Hippocampal formation (tissue), 2 donors: ENCODE data around the gene ACE.
A peak's percentile ranks its signal among the peaks of the same experiment; 100 is the strongest.

Source experiments
- DNase-seq, 2 donors: peaks; one replicate each; lab custom pipeline; 2025; lab: John Stamatoyannopoulos, UW

ACE gene

DNA sequence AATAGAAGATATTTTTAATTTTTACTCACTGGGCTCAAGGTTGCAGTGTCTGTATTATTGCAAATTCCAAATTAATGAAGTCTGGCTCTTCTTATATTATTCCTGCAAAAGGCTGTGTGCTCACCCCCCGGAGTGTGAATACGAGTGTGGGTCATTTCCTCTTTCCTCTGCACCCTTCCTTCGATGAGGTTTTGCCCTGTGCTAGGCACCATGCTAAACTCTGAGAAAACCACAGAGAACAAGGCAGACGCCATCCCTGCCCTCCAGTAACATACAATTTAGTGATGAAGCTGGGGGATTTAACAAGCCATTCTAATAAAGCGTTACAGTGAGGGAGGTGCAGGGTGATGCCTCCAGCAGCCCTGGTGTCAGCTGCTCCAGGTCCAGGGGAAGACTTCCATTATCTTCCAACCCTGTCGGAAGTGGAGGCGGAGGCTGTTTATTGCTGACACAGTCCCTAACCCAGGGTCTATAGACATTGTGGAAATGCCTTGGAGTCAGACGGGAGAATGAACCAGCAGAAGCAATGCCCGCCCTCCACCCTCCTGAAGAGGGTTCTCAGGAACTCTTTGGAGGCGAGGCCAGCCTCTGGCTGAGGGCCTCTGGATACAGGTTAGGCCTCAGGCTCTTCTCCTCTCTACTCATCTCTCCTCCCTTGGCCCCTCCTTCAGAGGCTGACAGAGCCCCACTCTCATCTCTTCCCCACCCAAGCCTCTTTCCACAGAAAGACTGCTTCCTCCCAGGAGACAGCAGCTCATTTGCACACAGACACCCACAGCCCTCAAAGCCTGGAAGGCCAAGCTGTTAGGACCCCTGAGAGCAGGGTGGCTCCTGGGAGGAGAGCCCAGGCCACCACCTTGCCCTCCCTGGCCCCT is 2.0 kb upstream of the ACE start:
- no peak for DNase-seq

DNA sequence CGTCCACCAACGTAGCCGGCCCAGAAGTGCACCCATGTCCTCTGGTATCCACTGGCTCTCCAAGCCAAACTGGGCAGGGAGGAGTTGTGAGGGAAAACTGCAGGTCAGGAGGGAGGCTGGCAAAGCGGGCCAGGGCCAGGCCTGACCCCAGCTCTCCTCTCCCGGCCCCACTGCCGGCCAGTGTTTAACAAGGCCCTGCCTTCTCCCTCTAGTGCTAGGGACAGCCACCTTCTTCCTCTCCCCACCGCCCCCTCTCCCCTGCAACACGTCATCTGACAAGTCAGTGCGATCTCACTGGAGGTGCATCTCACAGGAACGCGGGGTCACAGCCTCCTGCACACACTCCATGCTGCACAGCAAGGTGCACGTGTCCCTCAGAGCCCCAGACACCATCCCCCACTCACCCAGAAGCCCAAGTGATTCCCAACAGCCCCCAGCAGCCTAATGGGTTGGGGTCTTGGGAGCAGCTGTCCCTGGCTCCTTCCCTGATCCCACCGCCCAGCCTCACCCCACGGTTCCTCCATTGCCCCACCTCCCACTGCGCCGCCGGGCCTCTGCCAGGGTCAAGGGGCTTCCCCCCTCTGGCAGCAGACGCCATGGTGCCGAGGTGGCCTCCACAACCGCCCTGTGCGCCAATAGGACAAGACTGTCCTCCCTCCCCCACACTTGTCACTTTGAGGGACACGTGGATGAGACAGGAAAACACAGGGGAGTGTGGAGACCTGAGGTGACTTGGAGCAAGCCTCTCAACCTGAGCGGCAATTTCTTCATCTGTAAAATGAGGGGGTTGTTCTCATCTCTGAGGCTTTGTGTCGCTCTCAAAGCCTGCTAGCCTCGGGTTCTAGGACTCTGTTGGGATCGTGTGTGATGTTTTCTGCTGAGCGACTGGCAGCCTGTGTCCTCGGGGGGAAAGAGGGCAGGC is 1.1 kb upstream of the ACE start:
- no peak for DNase-seq

DNA sequence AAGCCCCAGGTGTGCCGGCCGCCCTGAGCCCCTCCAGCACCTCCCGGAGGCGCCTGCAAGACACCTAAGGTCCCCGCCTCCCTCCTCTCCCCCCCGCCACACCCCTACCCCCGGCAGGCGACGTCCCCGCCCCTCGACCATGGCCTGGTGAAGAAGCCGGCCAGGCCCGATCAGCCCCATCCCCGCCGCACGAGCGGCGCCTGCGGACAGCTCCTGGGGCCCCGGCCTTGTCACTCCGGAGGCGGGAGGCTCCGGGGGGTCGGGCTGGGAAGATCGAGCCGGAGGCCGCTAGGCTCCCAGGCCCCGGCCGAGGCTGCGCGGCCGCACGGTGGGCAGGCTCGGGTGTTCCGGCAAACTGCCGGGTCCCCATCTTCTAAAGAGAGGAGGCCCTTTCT is 405 bp upstream of the ACE start:
- no peak for DNase-seq

- DNase-seq, result no peak
Observed at GRCh38 chr17:63477480-63478440, 899 bp downstream of the ACE start.

- DNase-seq, result peak; percentile 6 to 18
Observed at GRCh38 chr17:63478814-63479494, 2.1 kb downstream of the ACE start.

GRCh38 chr17:63479495-63480184 is 2.8 kb downstream of the ACE start:
- no peak for DNase-seq

DNA sequence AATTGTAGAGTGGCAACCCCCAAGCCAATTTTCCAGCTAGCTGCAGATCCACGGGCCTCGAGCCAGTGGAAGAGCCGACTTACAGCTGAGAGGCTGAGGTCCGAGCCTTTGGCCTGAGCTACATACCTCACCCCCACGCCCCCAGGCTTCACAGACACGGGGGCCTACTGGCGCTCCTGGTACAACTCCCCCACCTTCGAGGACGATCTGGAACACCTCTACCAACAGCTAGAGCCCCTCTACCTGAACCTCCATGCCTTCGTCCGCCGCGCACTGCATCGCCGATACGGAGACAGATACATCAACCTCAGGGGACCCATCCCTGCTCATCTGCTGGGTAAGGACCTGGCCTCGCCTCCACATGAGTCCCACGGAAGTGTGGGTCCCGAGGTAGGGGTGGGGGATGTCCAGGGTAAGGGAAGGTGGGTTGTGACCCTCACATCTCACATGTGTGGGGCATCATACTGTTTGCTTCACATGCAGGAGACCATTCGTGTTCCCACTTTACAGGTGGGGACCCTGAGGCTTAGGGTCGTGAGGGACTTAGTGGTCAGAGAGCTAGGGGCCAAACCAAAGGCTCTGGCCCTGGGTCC is 3.4 kb downstream of the ACE start:
- no peak for DNase-seq

DNA sequence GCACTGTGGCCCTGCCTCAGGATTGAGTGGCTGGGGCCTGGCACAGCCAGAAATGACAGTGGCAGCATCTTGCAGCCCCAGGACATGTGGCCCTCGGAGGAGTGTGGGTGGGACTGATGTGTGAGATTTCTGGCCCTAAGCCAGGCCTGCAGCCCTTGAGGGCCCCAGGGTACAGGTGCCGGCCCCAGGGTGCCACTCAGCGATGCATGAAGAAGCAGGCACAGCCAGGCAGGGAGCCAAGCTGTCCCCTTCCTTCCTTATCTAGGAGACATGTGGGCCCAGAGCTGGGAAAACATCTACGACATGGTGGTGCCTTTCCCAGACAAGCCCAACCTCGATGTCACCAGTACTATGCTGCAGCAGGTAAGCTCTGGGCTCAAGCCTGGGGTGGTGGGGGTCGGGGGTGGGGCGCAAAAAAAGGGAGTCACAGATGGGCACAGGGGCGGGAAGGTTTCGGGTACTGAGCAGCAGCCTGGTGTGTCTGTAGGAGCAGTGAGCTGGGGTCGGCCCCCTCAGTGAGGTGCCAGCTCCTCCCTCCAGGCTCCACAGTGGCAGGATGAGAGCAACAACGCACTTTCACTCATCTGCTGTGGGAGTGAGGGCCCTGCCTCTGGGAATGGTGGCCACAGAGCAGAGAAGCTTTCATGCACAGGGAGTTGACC is 4.1 kb downstream of the ACE start:
- no peak for DNase-seq

GRCh38 chr17:63481488-63481870 is 4.6 kb downstream of the ACE start:
- DNase-seq, result no peak

DNA sequence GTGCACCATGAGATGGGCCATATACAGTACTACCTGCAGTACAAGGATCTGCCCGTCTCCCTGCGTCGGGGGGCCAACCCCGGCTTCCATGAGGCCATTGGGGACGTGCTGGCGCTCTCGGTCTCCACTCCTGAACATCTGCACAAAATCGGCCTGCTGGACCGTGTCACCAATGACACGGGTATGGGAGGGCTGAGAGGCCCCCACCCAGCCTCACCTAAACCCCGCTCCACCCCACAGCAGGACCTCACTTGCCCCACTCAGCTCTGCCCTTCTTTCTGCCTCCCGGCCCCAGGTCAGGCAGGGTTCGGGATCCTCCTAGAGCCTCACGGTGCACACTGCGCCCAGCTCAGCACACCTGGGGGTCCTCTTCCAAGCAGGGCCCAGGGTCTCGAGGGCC is 5.6 kb downstream of the ACE start:
- no peak for DNase-seq

DNA sequence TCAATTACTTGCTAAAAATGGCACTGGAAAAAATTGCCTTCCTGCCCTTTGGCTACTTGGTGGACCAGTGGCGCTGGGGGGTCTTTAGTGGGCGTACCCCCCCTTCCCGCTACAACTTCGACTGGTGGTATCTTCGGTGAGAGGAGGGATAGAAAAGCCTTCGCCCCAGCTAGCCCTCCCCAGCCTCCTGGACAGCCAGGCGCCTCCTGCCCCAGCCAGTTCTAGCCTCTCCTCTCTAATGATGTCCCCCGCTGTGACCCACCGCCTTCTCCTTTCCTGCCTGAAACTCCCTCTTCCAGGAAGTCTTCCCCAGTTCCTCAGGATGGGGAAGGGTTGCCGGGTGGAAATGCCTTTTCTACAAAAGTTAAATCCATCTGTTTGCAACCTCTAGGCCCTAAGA is 6.2 kb downstream of the ACE start:
- no peak for DNase-seq

DNA sequence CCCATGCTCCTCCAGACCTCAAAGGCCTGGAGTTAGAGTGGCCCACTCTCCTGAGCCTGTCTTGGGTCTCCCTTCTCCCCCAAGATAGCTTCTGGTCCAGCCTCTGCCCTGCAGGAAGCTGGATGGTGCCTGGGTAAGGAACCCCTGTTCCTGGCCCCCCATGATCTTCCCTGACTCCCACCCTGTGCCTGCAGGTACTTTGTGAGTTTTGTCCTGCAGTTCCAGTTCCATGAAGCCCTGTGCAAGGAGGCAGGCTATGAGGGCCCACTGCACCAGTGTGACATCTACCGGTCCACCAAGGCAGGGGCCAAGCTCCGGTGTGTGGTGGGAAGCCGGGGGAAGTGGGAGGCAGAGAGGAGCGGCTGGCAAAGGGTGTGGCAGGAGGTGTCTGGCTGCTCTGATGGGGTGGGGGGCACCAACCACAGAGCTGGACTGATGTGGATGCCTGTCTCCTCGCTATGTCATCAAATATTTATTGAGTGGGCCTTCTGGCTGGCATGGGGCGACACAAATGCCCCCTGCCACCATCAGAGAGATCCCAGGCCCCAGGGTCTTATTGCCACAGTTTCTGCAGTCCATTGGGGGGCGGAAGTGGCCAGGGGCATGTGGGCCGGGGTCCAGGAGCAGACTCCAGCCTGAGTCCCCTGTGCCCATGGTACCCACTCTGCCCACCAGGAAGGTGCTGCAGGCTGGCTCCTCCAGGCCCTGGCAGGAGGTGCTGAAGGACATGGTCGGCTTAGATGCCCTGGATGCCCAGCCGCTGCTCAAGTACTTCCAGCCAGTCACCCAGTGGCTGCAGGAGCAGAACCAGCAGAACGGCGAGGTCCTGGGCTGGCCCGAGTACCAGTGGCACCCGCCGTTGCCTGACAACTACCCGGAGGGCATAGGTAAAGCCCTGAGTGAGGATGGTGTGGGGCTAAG is 7.1 kb downstream of the ACE start:
- no peak for DNase-seq

GRCh38 chr17:63486317-63487013 is 9.6 kb downstream of the ACE start:
- DNase-seq, result no peak

DNA sequence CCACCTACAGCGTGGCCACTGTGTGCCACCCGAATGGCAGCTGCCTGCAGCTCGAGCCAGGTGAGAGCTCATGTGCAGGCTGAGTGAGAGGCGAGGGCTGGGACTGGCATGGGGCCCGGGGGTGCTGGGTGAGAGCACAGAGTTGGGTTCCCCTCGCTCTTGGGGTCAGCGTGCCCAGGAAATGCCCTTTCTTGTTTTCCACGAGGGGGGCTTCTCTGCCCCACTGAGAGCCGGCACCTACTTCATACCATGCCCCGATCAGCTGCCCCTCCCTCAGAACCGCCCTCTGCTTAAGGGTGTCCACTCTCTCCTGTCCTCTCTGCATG is 10.1 kb downstream of the ACE start:
- no peak for DNase-seq

DNA sequence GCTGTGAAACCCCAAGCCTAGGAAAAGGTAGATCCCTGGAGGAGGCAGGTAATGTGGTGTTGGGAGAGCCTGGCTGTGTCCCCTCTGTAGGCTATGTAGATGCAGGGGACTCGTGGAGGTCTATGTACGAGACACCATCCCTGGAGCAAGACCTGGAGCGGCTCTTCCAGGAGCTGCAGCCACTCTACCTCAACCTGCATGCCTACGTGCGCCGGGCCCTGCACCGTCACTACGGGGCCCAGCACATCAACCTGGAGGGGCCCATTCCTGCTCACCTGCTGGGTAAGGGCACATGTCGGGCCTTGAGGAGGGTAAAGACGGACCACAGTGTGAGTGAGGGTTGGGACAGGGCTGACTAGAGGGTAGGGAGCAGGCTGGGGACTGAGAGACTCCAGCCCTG is 12.0 kb downstream of the ACE start:
- no peak for DNase-seq

DNA sequence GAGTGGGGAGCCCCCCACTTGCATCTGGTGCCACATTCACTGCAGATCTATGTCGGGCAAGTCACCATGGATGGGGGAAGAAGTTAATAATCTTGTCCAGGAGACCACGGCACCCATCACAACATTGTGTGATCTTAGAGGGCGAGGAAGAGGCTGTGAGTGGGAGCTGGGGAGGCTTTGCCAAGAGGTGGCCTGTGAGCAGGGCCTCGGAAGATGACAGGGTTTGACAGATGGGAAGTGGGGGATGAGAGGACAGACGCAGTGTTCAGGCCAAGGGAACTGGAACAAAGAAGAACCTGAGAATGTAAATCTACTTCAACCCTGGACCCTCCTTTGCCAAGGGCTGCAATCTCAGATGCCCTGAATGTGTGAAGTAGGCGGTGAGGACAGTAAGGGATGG is 12.4 kb downstream of the ACE start:
- no peak for DNase-seq

DNA sequence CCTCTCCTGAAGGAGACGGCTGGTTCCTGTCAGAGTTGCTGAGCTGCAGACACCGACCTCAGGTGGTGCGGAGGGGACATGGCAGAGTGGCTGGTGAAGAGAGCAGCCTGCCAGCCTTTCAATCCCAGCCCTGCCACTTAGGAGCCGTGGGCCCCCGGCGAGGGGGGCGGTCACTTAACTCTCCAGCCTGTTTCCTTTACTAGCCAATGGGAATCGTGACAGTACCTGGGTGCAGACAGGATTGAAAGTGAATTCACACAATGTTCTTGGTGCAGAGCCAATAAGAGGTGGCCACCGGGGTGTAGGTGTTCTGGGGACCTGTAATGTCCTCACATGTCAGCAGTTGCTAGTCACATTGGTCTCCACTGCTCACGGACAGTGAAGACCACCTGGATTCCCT is 13.5 kb downstream of the ACE start:
- DNase-seq, result no peak

DNA sequence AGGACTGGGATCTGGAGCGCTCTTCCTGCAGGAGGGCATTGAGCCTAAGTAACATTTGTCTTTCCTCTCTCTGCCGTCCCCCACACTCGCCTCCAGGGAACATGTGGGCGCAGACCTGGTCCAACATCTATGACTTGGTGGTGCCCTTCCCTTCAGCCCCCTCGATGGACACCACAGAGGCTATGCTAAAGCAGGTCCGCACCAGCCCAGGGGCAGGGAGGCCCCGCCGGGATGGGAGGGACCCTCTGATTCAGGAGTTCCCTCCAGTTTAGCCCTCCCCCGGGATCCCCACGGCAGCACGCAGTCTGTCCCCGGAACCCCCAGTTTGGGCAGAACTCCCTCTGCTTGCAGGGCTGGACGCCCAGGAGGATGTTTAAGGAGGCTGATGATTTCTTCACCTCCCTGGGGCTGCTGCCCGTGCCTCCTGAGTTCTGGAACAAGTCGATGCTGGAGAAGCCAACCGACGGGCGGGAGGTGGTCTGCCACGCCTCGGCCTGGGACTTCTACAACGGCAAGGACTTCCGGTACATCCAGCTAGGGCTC is 14.1 kb downstream of the ACE start:
- DNase-seq, result no peak
